K562 (cell line): ENCODE measurements around the gene GALNS. TPM values are rescaled to one million over a fixed set of nuclear protein-coding genes. Genes with fewer than 3 reads are reported as not detected.

Experiments
- AFF1 ChIP-seq, 2 experiments: fragments of 450-650 bp; IDR thresholded peaks; 2 replicates each; pipeline ENCODE4 v1.6.1; 2018; ENCODE audit warnings: mild to moderate bottlenecking in 2 of 2, low read depth in 1 of 2; ENCODE audit not compliant: partially characterized antibody in 2 of 2
- DNMT1 ChIP-seq: fragments of 450-650 bp; IDR thresholded peaks from 2 replicates; pipeline ENCODE4 v1.6.1; 2016; ENCODE audit warnings: antibody characterized with exemption, mild to moderate bottlenecking
- HDAC3 ChIP-seq: fragments of 450-650 bp; IDR thresholded peaks from 2 replicates; pipeline ENCODE4 v1.6.1; 2018; ENCODE audit warnings: borderline replicate concordance, mild to moderate bottlenecking, moderate library complexity; ENCODE audit not compliant: partially characterized antibody
- HDAC6 ChIP-seq: IDR thresholded peaks from 2 replicates; pipeline ENCODE4 v1.6.1; 2012; ENCODE audit warnings: low read depth, mild to moderate bottlenecking, control low read depth, inconsistent platforms, low read length, moderate library complexity
- HMGXB4 ChIP-seq: sonication (generic); formaldehyde crosslinking; IDR thresholded peaks from 2 replicates; pipeline ENCODE4 v1.8.1; 2023; ENCODE audit warnings: mild to moderate bottlenecking, missing genetic modification reagents
- HNRNPUL1 ChIP-seq: fragments of 200-400 bp; formaldehyde crosslinking; IDR thresholded peaks from 2 replicates; pipeline ENCODE4 v1.6.1; 2017; ENCODE audit warnings: low read length
- KDM1A ChIP-seq, 2 experiments: fragments of 450-650 bp; IDR thresholded peaks; 2 replicates each; pipeline ENCODE4 v1.6.1; 2016; ENCODE audit warnings: mild to moderate bottlenecking in 2 of 2
- MYNN ChIP-seq, 2 experiments: sonication (generic); formaldehyde crosslinking in 1 of 2; IDR thresholded peaks; 2 replicates each; pipeline versions ENCODE4 v1.5.0 to v1.6.1; 2016 to 2020; ENCODE audit warnings: antibody characterized with exemption in 1 of 2, missing genetic modification reagents in 1 of 2
- POLR2A ChIP-seq: fragments of 450-650 bp; conservative IDR thresholded peaks from 2 replicates; pipeline ENCODE4 v1.6.1; 2016
- RBM25 ChIP-seq: fragments of 200-400 bp; formaldehyde crosslinking; IDR thresholded peaks from 2 replicates; pipeline ENCODE4 v1.6.1; 2018; ENCODE audit warnings: low read length, low read depth, moderate library complexity; ENCODE audit not compliant: severe bottlenecking
- SREBF2 ChIP-seq: sonication (generic); formaldehyde crosslinking; IDR thresholded peaks from 2 replicates; pipeline ENCODE4 v1.4.0; 2020; ENCODE audit warnings: mild to moderate bottlenecking, missing genetic modification reagents
- TAF9B ChIP-seq: fragments of 450-650 bp; IDR thresholded peaks from 2 replicates; pipeline ENCODE4 v1.6.1; 2018; ENCODE audit warnings: mild to moderate bottlenecking; ENCODE audit not compliant: partially characterized antibody
- TRIM24 ChIP-seq, 2 experiments: fragments of 450-650 bp; IDR thresholded peaks; 2 replicates each; pipeline ENCODE4 v1.6.1; 2016
- XRCC3 ChIP-seq: fragments of 450-650 bp; IDR thresholded peaks from 2 replicates; pipeline ENCODE4 v1.6.1; 2017; ENCODE audit warnings: mild to moderate bottlenecking, moderate library complexity
- ZBTB2 ChIP-seq: fragments of 450-650 bp; IDR thresholded peaks from 2 replicates; pipeline ENCODE4 v1.6.1; 2016; ENCODE audit warnings: antibody characterized with exemption
- ZFX ChIP-seq: sonication (generic); formaldehyde crosslinking; IDR thresholded peaks from 2 replicates; pipeline ENCODE4 v1.8.0; 2022; ENCODE audit warnings: mild to moderate bottlenecking, missing genetic modification reagents, moderate library complexity
- ZNF518B ChIP-seq: fragments of 250-450 bp; sonication (Bioruptor Pico); IDR thresholded peaks from 2 replicates; pipeline ENCODE4 v1.5.0; 2021; ENCODE audit warnings: mild to moderate bottlenecking, moderate library complexity
- polyA plus RNA-seq, 8 experiments: library from polyadenylated mRNA; depleted of rRNA in 4 of 8; stranded (reverse) in 5 of 8; unstranded in 3 of 8; fragments of >200 nt; fragmentation: Nextera tagmentation in 2 of 8; fragmentation: Illumina TruSeq in 1 of 8; extraction: Ambion mirVana in 2 of 8; extraction: Trizol in 1 of 8; gene quantifications; 2 replicates each; pipeline versions ENCODE4 v1.2.1 to v1.2.3, GENCODE V29; 2011 to 2014; ENCODE audit warnings: inconsistent platforms in 1 of 8, missing spikeins in 1 of 8
- total RNA-seq, 7 experiments: library from RNA; depleted of rRNA in 6 of 7; stranded (reverse); fragments of >200 nt in 6 of 7; fragmentation: Illumina TruSeq in 2 of 7; extraction: Trizol in 2 of 7; gene quantifications; 2 replicates each; pipeline versions ENCODE4 v1.2.1 to v1.2.3, GENCODE V29; 2011 to 2021; ENCODE audit warnings: low replicate concordance in 1 of 7

Gene GALNS
- total and polyA plus RNA-seq, 9 of the 15 experiments (the other 6 are each of a cell fraction or from before 2014, with no cell fraction given) = 0.38 to 13.2 (median 4.3) TPM

GRCh38 chr16:88812513-88813268, 44.1 kb downstream of the GALNS start (continued):
- TF ChIP-seq ZNF518B (CRISPR knock-in tag) (no peak), AFF1 (IDR thresholded peaks at IDR 0.05; ENCODE audit: low read depth in 1 of 2, partially characterized antibody in 2 of 2) (no peak), TRIM24 (IDR thresholded peaks at IDR 0.05) (peak; percentile 8 to 15; a peak in 1 of 4 replicates), HNRNPUL1 (no peak), RBM25 (no peak), KDM1A (IDR thresholded peaks at IDR 0.05) (no peak), MYNN (IDR thresholded peaks at IDR 0.05) (0 out of 2 replicates have a peak, but pooled peaks have one; percentile 47), MYNN (CRISPR knock-in tag; IDR thresholded peaks at IDR 0.05) (no peak), XRCC3 (no peak), HDAC6 (no peak), HDAC3 (no peak), POLR2A (no peak; the same call in none of the 2 replicates), TAF9B (no peak), HMGXB4 (CRISPR knock-in tag) (no peak), ZBTB2 (no peak), DNMT1 (no peak), ZFX (CRISPR knock-in tag) (no peak), SREBF2 (no peak)
